Endothelial cell of umbilical vein (primary cell): ENCODE results near the gene NPIPA1. TPM values are rescaled to one million over a fixed set of nuclear protein-coding genes. Genes with fewer than 3 reads are reported as not detected.
"Not testable (repeated sequence)": the region's sequence is repeated elsewhere in the genome, so short reads cannot be mapped to it uniquely, and the experiment has no call there.

ENCODE experiments used
- BruUV-seq: library from RNA; stranded (reverse); fragments of 400-500 nt; replicated peaks from 2 replicates; lab custom pipeline; 2021; lab: Mats Ljungman, UMichigan
- CTCF ChIA-PET: fragments of 300-600, 350-600 bp; sonication (Branson Sonifier 250); formaldehyde crosslinking; loops from one replicate; lab custom pipeline; 2021; ENCODE audit warnings: antibody characterized with exemption, inconsistent platforms; lab: Charles Lee
- POLR2A ChIA-PET: fragments of 300-600, 350-600 bp; sonication (Branson Sonifier 250); formaldehyde crosslinking; loops from one replicate; lab custom pipeline; 2021; ENCODE audit warnings: antibody characterized with exemption, inconsistent platforms; lab: Charles Lee
- DNase-seq: peaks from one replicate; pipeline ENCODE4 v3.0.0-alpha.2; 2011; ENCODE audit warnings: low read depth, low spot score
- FAIRE-seq: peaks from 2 replicates; lab custom pipeline; 2011; peaks lifted over from hg19 to GRCh38; lab: Jason Lieb, UNC
- H2AFZ ChIP-seq: 2 replicates; pipeline ENCODE4 v1.6.0; 2012; ENCODE audit warnings: low read depth, low read length, control low read depth, inconsistent platforms
- H3K27ac ChIP-seq: 2 replicates; pipeline ENCODE4 v1.5.1; 2011; ENCODE audit warnings: low read depth, mild to moderate bottlenecking, control low read depth, low read length, moderate library complexity; ENCODE audit not compliant: insufficient read depth
- H3K27me3 ChIP-seq, 2 experiments: 2 replicates each; pipeline versions ENCODE4 v1.6.0 to v1.6.1; 2011; ENCODE audit warnings: low read length in 2 of 2, mixed read lengths in 1 of 2; ENCODE audit not compliant: control insufficient read depth in 2 of 2, insufficient read depth in 2 of 2
- H3K36me3 ChIP-seq, 2 experiments: 2 replicates in 1 of 2; 3 replicates in 1 of 2; pipeline ENCODE4 v1.5.1; 2011; ENCODE audit warnings: low read length in 2 of 2, mild to moderate bottlenecking in 1 of 2, moderate library complexity in 1 of 2; ENCODE audit not compliant: control insufficient read depth in 2 of 2, insufficient read depth in 2 of 2; ENCODE audit errors: extremely low read depth in 1 of 2
- H3K4me1 ChIP-seq: 3 replicates; pipeline ENCODE4 v1.5.1; 2011; ENCODE audit warnings: mild to moderate bottlenecking, low read length; ENCODE audit not compliant: control insufficient read depth, insufficient read depth; ENCODE audit errors: extremely low read depth
- H3K4me2 ChIP-seq: 2 replicates; pipeline ENCODE4 v1.6.1; 2011; ENCODE audit warnings: low read length, control low read depth, mixed read lengths; ENCODE audit not compliant: insufficient read depth
- H3K4me3 ChIP-seq, 3 experiments: fragments of 200-600 bp in 1 of 3; sonication (generic), shearing (Covaris generic) in 1 of 3; replicated peaks in 1 of 3; 2 replicates each; pipeline ENCODE4 v1.5.1; 2011 to 2016; ENCODE audit warnings: control low read depth in 3 of 3, low read length in 3 of 3, mild to moderate bottlenecking in 2 of 3, inconsistent platforms in 1 of 3, low read depth in 1 of 3, moderate library complexity in 1 of 3; ENCODE audit not compliant: insufficient read depth in 1 of 3
- H3K79me2 ChIP-seq: 2 replicates; pipeline ENCODE4 v1.6.0; 2012; ENCODE audit warnings: low read length, inconsistent platforms; ENCODE audit not compliant: control insufficient read depth, insufficient read depth
- H3K9ac ChIP-seq: replicated peaks from 2 replicates; pipeline ENCODE3; 2011; ENCODE audit warnings: low read length, control low read depth; ENCODE audit not compliant: insufficient read depth; ENCODE audit errors: extremely low read depth
- H3K9me1 ChIP-seq: replicated peaks from 3 replicates; pipeline ENCODE4 v1.6.0; 2011; ENCODE audit warnings: mild to moderate bottlenecking, low read length; ENCODE audit not compliant: control insufficient read depth, insufficient read depth; ENCODE audit errors: extremely low read depth
- H3K9me3 ChIP-seq: replicated peaks from 2 replicates; pipeline ENCODE4 v1.5.1; 2012; ENCODE audit warnings: low read length, inconsistent platforms; ENCODE audit not compliant: control insufficient read depth, insufficient read depth
- H4K20me1 ChIP-seq: replicated peaks from 2 replicates; pipeline ENCODE3; 2011; ENCODE audit warnings: mild to moderate bottlenecking, low read length; ENCODE audit not compliant: control insufficient read depth, insufficient read depth; ENCODE audit errors: extremely low read depth
- dilution Hi-C: fragments of 300-500 bp; cut with MboI; formaldehyde crosslinking; loops from one replicate; pipeline ENCODE4 v1.15.0; 2019; ENCODE audit warnings: low sequenced_read_pairs; ENCODE audit not compliant: extremely low pct_ligation_motif_present
- intact Hi-C: fragments of 100-400 bp; cut with micrococcal nuclease; formaldehyde crosslinking; loops from one replicate; pipeline ENCODE4 v1.10.0; 2022
- polyA plus RNA-seq, 4 experiments: library from polyadenylated mRNA; depleted of rRNA in 3 of 4; stranded (reverse) in 3 of 4; unstranded in 1 of 4; fragments of >200 nt; gene quantifications; 2 replicates each; pipeline versions ENCODE4 v1.2.1 to v1.2.3, GENCODE V29; 2011 to 2012; ENCODE audit warnings: missing spikeins in 1 of 4
- total RNA-seq: library from RNA; stranded (reverse); gene quantifications from 2 replicates; pipeline ENCODE4 v1.2.3, GENCODE V29; 2021

NPIPA1 gene
- total and polyA plus RNA-seq, 2 donors (not counting 3 experiments of a cell fraction or from before 2014, with no cell fraction given): 53.2 to 96.1 TPM

- H3K9me3 ChIP-seq, H3K27ac ChIP-seq, H3K27me3 ChIP-seq, POLR2A ChIA-PET, H3K4me1 ChIP-seq, intact Hi-C loops, H3K9me1 ChIP-seq, DNase-seq, H3K9ac ChIP-seq, dilution Hi-C loops, BruUV-seq, H2AFZ ChIP-seq, H4K20me1 ChIP-seq, FAIRE-seq, H3K4me3 ChIP-seq, CTCF ChIA-PET, H3K4me2 ChIP-seq, H3K36me3 ChIP-seq: not testable (repeated sequence)
- H3K79me2 ChIP-seq: peaks cover 25% of the 10 kb centered on the region
Measured at GRCh38 chr16:14988092-14988491, 50.8 kb downstream of the NPIPA1 start.

- POLR2A ChIA-PET, FAIRE-seq, DNase-seq, H3K36me3 ChIP-seq, dilution Hi-C loops, BruUV-seq, intact Hi-C loops, H3K27ac ChIP-seq, H2AFZ ChIP-seq, CTCF ChIA-PET, H3K4me1 ChIP-seq, H3K27me3 ChIP-seq, H3K9ac ChIP-seq, H4K20me1 ChIP-seq, H3K9me1 ChIP-seq, H3K4me2 ChIP-seq, H3K4me3 ChIP-seq, H3K9me3 ChIP-seq: not testable (repeated sequence)
- H3K79me2 ChIP-seq: peaks cover 29% of the 10 kb centered on the region
Measured at GRCh38 chr16:14988661-14989191, 51.5 kb downstream of the NPIPA1 start.

GRCh38 chr16:14989291-14990281 is 52.3 kb downstream of the NPIPA1 start:
- H3K9me1 ChIP-seq, H3K4me1 ChIP-seq, dilution Hi-C loops, H3K9me3 ChIP-seq, H3K36me3 ChIP-seq, H3K4me3 ChIP-seq, intact Hi-C loops, H3K9ac ChIP-seq, DNase-seq, H3K4me2 ChIP-seq, POLR2A ChIA-PET, H2AFZ ChIP-seq, H3K27ac ChIP-seq, CTCF ChIA-PET, BruUV-seq, H4K20me1 ChIP-seq, H3K27me3 ChIP-seq, FAIRE-seq: not testable (repeated sequence)
- peaks cover 27% of the 10 kb centered on the region for H3K79me2 ChIP-seq
